Esophagus muscularis mucosa (tissue), 4 donors: ENCODE data around the gene SKI.

Source experiments
- CTCF ChIP-seq, 3 experiments: fragments of 200-600 bp in 2 of 3; fragments of 450-650 bp in 1 of 3; sonication (generic) in 2 of 3; IDR thresholded peaks; one replicate each; pipeline ENCODE4 v1.5.1; 2017 to 2019; ENCODE audit warnings: antibody characterized with exemption in 3 of 3, mild to moderate bottlenecking in 2 of 3, moderate library complexity in 1 of 3
- EP300 ChIP-seq: sonication (generic); formaldehyde crosslinking; IDR thresholded peaks from one replicate; pipeline ENCODE4 v1.6.1; 2017; ENCODE audit warnings: antibody characterized with exemption
- POLR2A ChIP-seq: fragments of 450-650 bp; IDR thresholded peaks from one replicate; pipeline ENCODE4 v1.6.1; 2017; ENCODE audit warnings: antibody characterized with exemption, moderate library complexity, mild to moderate bottlenecking, low read depth

GRCh38 chr1:2283371-2283990 lies 55.4 kb downstream of the SKI start:
- TF ChIP-seq CTCF (IDR thresholded peaks at IDR 0.05) (no peak), POLR2A (no peak), EP300 (no peak)
